Left hindlimb (tissue), 1 donor: ENCODE data around the gene NCKAP5.

Source experiments
- DNase-seq: peaks from one replicate; pipeline ENCODE4 v3.0.0-alpha.2; 2018

NCKAP5 gene

GRCh38 chr2:132678483-132678882 is 889.8 kb downstream of the NCKAP5 start:
- no peak for DNase-seq

- no peak for DNase-seq
These were observed 890.6 kb downstream of the NCKAP5 start for GRCh38 chr2:132677661-132678060.

GRCh38 chr2:132676999-132677398 is 891.3 kb downstream of the NCKAP5 start:
- DNase-seq = no peak

GRCh38 chr2:132671151-132671835 is 897.0 kb downstream of the NCKAP5 start:
- no peak for DNase-seq

GRCh38 chr2:132670496-132671150 is 897.6 kb downstream of the NCKAP5 start:
- peak; percentile 48 for DNase-seq

GRCh38 chr2:132669908-132670495 is 898.3 kb downstream of the NCKAP5 start, which contains the start of gene LYPD1:
Gene LYPD1, minus strand, starts transcription at chr2:132670205. Its CDS starts 273 bp downstream, at chr2:132669932.
- DNase-seq = peak; percentile 66

- DNase-seq = no peak
These were observed 899.0 kb downstream of the NCKAP5 start for GRCh38 chr2:132668987-132669907.

- DNase-seq = no peak
These were observed 900.0 kb downstream of the NCKAP5 start for GRCh38 chr2:132668189-132668823.

GRCh38 chr2:132667706-132668105 is 900.6 kb downstream of the NCKAP5 start:
- DNase-seq = no peak

- DNase-seq = no peak
These were observed 902.7 kb downstream of the NCKAP5 start for GRCh38 chr2:132665401-132666140.

- no peak for DNase-seq
These were observed 904.2 kb downstream of the NCKAP5 start for GRCh38 chr2:132664096-132664495.

GRCh38 chr2:132662732-132663131 is 905.5 kb downstream of the NCKAP5 start:
- no peak for DNase-seq

GRCh38 chr2:132659331-132659730 is 908.9 kb downstream of the NCKAP5 start:
- DNase-seq = no peak

GRCh38 chr2:132656266-132656975 is 911.8 kb downstream of the NCKAP5 start:
- no peak for DNase-seq

GRCh38 chr2:132654968-132655367 is 913.3 kb downstream of the NCKAP5 start:
- no peak for DNase-seq

GRCh38 chr2:132654335-132654734 is 913.9 kb downstream of the NCKAP5 start:
- no peak for DNase-seq

- no peak for DNase-seq
These were observed 915.8 kb downstream of the NCKAP5 start for GRCh38 chr2:132652474-132652873.

- DNase-seq = no peak
These were observed 916.9 kb downstream of the NCKAP5 start for GRCh38 chr2:132651115-132652045.

- DNase-seq = no peak
These were observed 921.6 kb downstream of the NCKAP5 start for GRCh38 chr2:132646540-132647108.
